Spleen (tissue), 7 donors: ENCODE results near the gene MYO3B.

Source experiments
- POLR2A ChIP-seq, 3 donors: fragments of 450-650 bp; IDR thresholded peaks; one replicate each; pipeline ENCODE4 v1.5.1; 2017; ENCODE audit warnings: antibody characterized with exemption in 3 of 3, mild to moderate bottlenecking in 1 of 3
- POLR2AphosphoS5 ChIP-seq, 3 donors: sonication (generic); formaldehyde crosslinking; IDR thresholded peaks; one replicate each; pipeline ENCODE4 v1.5.1; 2017; ENCODE audit warnings: antibody characterized with exemption in 3 of 3
- TF ChIP-seq, protein P1 (sequence below), 11 experiments: fragments of 200-600 bp in 7 of 11; fragments of 450-650 bp in 4 of 11; sonication (generic) in 4 of 11; IDR thresholded peaks in 8 of 11; conservative IDR thresholded peaks in 3 of 11; 1 replicate in 7 of 11; 2 replicates in 4 of 11; pipeline versions ENCODE4 v1.4.0 to v1.8.0; 2016 to 2021; ENCODE audit warnings: antibody characterized with exemption in 11 of 11, inconsistent platforms in 4 of 11, mild to moderate bottlenecking in 1 of 11
- donor health status: DM: no; HTN: no; CAD: no; lungs with moderate emphysema.
- donor health status: DM: no; HTN: no; CAD: no.
- donor health status: DM: no; HTN: no; CAD: no.

DNA sequence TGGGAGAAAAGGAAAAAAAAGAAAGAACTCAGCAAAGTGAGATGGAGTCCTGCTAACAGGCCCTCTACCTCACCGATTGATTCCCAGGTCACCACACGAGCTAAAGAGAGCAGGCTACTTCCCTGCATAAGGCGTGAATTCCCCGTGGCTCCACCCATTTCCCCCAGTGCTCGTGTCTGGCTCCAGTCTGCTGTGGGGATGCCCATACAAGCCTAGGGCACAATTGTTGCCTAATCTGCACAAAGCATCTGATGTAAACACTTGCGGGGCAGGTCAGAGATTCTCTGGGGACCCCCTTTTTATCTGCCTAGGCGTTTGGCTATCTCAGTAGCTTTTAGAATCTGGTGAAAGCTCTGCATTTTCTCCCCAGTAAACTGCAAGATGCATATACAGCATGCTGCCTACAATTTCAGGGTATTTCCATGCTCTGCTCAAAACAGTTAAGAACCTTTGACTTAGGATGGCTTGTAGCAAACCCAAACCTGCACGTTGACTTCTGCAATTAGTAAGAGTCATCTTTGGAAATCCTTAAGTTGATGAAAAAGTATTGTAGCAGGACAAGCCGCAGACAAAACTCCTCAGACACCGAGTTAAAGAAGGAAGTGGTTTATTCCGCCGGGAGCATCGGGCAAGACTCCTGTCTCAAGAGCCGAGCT lies 34.8 kb downstream of the MYO3B start:
- TF ChIP-seq, protein P1, sequence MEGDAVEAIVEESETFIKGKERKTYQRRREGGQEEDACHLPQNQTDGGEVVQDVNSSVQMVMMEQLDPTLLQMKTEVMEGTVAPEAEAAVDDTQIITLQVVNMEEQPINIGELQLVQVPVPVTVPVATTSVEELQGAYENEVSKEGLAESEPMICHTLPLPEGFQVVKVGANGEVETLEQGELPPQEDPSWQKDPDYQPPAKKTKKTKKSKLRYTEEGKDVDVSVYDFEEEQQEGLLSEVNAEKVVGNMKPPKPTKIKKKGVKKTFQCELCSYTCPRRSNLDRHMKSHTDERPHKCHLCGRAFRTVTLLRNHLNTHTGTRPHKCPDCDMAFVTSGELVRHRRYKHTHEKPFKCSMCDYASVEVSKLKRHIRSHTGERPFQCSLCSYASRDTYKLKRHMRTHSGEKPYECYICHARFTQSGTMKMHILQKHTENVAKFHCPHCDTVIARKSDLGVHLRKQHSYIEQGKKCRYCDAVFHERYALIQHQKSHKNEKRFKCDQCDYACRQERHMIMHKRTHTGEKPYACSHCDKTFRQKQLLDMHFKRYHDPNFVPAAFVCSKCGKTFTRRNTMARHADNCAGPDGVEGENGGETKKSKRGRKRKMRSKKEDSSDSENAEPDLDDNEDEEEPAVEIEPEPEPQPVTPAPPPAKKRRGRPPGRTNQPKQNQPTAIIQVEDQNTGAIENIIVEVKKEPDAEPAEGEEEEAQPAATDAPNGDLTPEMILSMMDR (IDR thresholded peaks at IDR 0.05 in 8 of 11, conservative IDR thresholded peaks at IDR 0.05 in 3 of 11): no peak
- TF ChIP-seq POLR2A (IDR thresholded peaks at IDR 0.05): no peak
- TF ChIP-seq POLR2AphosphoS5 (IDR thresholded peaks at IDR 0.05): no peak
